ENCODE data around the gene RASSF7.

DNA sequence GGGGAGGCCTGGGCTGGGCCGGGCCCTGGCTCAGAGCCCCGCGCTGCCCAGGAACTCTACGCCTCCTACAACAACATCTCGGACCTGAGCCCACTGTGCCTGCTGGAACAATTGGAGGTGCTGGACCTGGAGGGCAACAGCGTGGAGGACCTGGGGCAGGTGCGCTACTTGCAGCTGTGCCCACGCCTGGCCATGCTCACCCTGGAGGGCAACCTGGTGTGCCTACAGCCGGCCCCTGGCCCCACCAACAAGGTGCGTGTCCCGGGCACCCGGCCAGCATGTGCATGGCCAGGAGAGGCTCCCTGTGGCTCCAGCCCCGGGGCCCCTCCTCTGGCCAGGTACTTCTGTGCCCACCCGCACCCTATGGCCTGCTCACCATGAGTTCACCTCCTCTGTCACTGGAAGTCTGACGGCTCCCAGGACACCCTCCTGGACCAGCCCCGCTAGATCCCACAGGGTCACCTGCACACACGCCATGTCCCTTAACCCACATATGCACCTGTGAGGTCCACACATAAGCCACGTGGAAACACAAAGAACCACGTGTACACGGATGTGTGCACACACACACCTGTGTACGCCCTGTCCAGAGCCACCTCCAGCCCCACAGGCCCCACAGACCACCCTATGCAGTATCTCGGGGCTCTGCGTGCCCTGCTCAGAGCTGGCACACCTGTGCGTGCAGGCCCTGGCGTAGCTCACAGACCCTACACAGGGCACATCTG is 10.6 kb upstream of the RASSF7 start:
- no peak for TF ChIP-seq CHD2 (IDR thresholded peaks at IDR 0.05; ENCODE audit: low read length, partially characterized antibody)
- TF ChIP-seq EZH2phosphoT487 (IDR thresholded peaks at IDR 0.05; ENCODE audit: borderline replicate concordance, low read depth) = no peak
- TF ChIP-seq, protein P1, sequence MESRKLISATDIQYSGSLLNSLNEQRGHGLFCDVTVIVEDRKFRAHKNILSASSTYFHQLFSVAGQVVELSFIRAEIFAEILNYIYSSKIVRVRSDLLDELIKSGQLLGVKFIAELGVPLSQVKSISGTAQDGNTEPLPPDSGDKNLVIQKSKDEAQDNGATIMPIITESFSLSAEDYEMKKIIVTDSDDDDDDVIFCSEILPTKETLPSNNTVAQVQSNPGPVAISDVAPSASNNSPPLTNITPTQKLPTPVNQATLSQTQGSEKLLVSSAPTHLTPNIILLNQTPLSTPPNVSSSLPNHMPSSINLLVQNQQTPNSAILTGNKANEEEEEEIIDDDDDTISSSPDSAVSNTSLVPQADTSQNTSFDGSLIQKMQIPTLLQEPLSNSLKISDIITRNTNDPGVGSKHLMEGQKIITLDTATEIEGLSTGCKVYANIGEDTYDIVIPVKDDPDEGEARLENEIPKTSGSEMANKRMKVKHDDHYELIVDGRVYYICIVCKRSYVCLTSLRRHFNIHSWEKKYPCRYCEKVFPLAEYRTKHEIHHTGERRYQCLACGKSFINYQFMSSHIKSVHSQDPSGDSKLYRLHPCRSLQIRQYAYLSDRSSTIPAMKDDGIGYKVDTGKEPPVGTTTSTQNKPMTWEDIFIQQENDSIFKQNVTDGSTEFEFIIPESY (IDR thresholded peaks at IDR 0.05; ENCODE audit: borderline replicate concordance, low read depth) = no peak
- no peak for TF ChIP-seq POLR2AphosphoS5 (IDR thresholded peaks at IDR 0.05; ENCODE audit: low read depth, low read length)
- TF ChIP-seq TCF12 (IDR thresholded peaks at IDR 0.05) = no peak
- TF ChIP-seq, protein P2, sequence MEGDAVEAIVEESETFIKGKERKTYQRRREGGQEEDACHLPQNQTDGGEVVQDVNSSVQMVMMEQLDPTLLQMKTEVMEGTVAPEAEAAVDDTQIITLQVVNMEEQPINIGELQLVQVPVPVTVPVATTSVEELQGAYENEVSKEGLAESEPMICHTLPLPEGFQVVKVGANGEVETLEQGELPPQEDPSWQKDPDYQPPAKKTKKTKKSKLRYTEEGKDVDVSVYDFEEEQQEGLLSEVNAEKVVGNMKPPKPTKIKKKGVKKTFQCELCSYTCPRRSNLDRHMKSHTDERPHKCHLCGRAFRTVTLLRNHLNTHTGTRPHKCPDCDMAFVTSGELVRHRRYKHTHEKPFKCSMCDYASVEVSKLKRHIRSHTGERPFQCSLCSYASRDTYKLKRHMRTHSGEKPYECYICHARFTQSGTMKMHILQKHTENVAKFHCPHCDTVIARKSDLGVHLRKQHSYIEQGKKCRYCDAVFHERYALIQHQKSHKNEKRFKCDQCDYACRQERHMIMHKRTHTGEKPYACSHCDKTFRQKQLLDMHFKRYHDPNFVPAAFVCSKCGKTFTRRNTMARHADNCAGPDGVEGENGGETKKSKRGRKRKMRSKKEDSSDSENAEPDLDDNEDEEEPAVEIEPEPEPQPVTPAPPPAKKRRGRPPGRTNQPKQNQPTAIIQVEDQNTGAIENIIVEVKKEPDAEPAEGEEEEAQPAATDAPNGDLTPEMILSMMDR (IDR thresholded peaks at IDR 0.05) = no peak
